ENCODE measurements around the gene PALB2. TPM values are rescaled to one million over a fixed set of nuclear protein-coding genes. Genes with fewer than 3 reads are reported as not detected.

PALB2 gene
- total RNA-seq, 1 experiment from 2014 or later: 21.7 TPM

GRCh38 chr16:23557779-23558702 lies 83.1 kb downstream of the PALB2 start:
- no peak for DNase-seq
- no peaks in the 10 kb centered on the region for H3K27me3 ChIP-seq (ENCODE audit: control insufficient read depth, insufficient read depth, low read length)
- H3K36me3 ChIP-seq (replicated peaks; ENCODE audit: control insufficient read depth, insufficient read depth, low read length): peaks cover 23% of the 10 kb centered on the region
- H3K4me3 ChIP-seq (ENCODE audit: insufficient read depth, low read depth, low read length): peak overlapping the region; percentile 88

- peak; percentile 98 for DNase-seq
- peaks cover 22% of the 10 kb centered on the region for H3K36me3 ChIP-seq (replicated peaks; ENCODE audit: control insufficient read depth, insufficient read depth, low read length)
- H3K4me3 ChIP-seq (ENCODE audit: insufficient read depth, low read depth, low read length): peak within 1 kb of the TSS; percentile 88
- H3K27me3 ChIP-seq (ENCODE audit: control insufficient read depth, insufficient read depth, low read length): no peaks in the 10 kb centered on the region
These were observed 84.0 kb downstream of the PALB2 start, which contains the start of the genes EARS2 and UBFD1 for GRCh38 chr16:23556881-23557778. Gene EARS2, minus strand, starts transcription at chr16:23557350. Its CDS starts 7 bp downstream, at chr16:23557343. Gene UBFD1, plus strand, starts transcription at chr16:23557727. Its CDS starts 16 bp downstream, at chr16:23557743.

- H3K36me3 ChIP-seq (replicated peaks; ENCODE audit: control insufficient read depth, insufficient read depth, low read length): peaks cover 19% of the 10 kb centered on the region
- no peak for DNase-seq
- no peak overlapping the region for H3K4me3 ChIP-seq (ENCODE audit: insufficient read depth, low read depth, low read length)
- no peaks in the 10 kb centered on the region for H3K27me3 ChIP-seq (ENCODE audit: control insufficient read depth, insufficient read depth, low read length)
These were observed 86.6 kb downstream of the PALB2 start for GRCh38 chr16:23554536-23554935.

Other genes starting within 250 kb of the PALB2 start
- 17.1 and 26.4 TPM in 2 replicates for gene COG7, start 188.1 kb downstream of the PALB2 start, total RNA-seq (2014; rRNA removed; shearing (Covaris generic))
- gene GGA2, start 130.8 kb downstream of the PALB2 start, total RNA-seq (2014; rRNA removed; shearing (Covaris generic)): 23.2 and 34.1 TPM in 2 replicates
- 101 and 105 TPM in 2 replicates for gene EARS2, start 84.0 kb downstream of the PALB2 start, total RNA-seq (2014; rRNA removed; shearing (Covaris generic))
- 68.2 and 72.9 TPM in 2 replicates for gene UBFD1, start 83.6 kb downstream of the PALB2 start, total RNA-seq (2014; rRNA removed; shearing (Covaris generic))
- 304 and 426 TPM in 2 replicates for gene NDUFAB1, start 45.0 kb downstream of the PALB2 start, total RNA-seq (2014; rRNA removed; shearing (Covaris generic))
- 35.2 and 38.2 TPM in 2 replicates for gene DCTN5, start 156 bp upstream of the PALB2 start, total RNA-seq (2014; rRNA removed; shearing (Covaris generic))
- gene PLK1, start 37.6 kb upstream of the PALB2 start, total RNA-seq (2014; rRNA removed; shearing (Covaris generic)): 125 and 126 TPM in 2 replicates
- 3.2 and 3.7 TPM in 2 replicates for gene ERN2, start 71.9 kb upstream of the PALB2 start, total RNA-seq (2014; rRNA removed; shearing (Covaris generic))
- 1.9 and 2.1 TPM in 2 replicates for gene CHP2, start 113.7 kb upstream of the PALB2 start, total RNA-seq (2014; rRNA removed; shearing (Covaris generic))
- 0.44 and 0.80 TPM in 2 replicates for gene PRKCB, start 194.7 kb upstream of the PALB2 start, total RNA-seq (2014; rRNA removed; shearing (Covaris generic))